ENCODE results near the gene TMEM11. TPM values are rescaled to one million over a fixed set of nuclear protein-coding genes. Genes with fewer than 3 reads are reported as not detected.
"Not testable (repeated sequence)": the region's sequence is repeated elsewhere in the genome, so short reads cannot be mapped to it uniquely, and the experiment has no call there.

Gene TMEM11
- total and polyA plus RNA-seq, 4 experiments from 2014 or later: 18.6 to 38.6 (median 28.7) TPM

DNA sequence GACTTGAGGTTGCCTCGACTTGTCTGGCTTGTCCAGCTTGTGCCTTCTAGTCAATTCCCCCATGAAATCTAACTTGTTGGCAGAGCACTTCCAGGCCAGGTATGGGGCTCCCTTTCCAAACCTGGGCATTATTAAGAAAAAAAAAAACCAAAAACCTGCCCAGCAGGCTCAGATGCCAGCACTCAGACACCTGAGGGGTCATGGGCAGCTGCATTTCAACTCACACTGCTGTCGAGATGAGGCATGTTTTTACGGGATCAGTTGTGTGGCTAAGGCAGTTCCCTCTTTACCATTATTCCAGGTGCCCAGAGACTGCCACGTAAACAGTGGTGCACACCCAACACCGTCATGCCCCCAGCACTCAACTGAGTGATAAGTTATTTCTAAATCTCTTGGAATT, 17.8 kb downstream of the TMEM11 start:
- H3K4me3 Mint-ChIP-seq: no peak overlapping the region
- H3K27ac ChIP-seq (ENCODE audit: low read depth, low read length): no peak overlapping the region
- H3K27ac Mint-ChIP-seq: peak overlapping the region in 1 of 7 donors; percentile 4
- H3K9me3 ChIP-seq (ENCODE audit: control insufficient read depth in 1 of 2, low read length in 2 of 2): no peaks in the 10 kb centered on the region
- H3K4me3 ChIP-seq (ENCODE audit: low read length in 2 of 2): no peak overlapping the region
- intact Hi-C loops (cut with micrococcal nuclease): no loop called here
- CTCF ChIA-PET (ENCODE audit: partially characterized antibody): interaction anchor here (0.8 kb wide), 1 partner anchor 17 kb away, joined by 3 read pairs; no protein-coding TSS in a partner anchor
- no peaks in the 10 kb centered on the region for H3K27me3 ChIP-seq (ENCODE audit: insufficient read depth, low read length)
- POLR2A ChIA-PET (ENCODE audit: partially characterized antibody): no interaction called here
- H3K4me1 ChIP-seq (ENCODE audit: insufficient read depth, low read length): peaks cover 3% of the 10 kb centered on the region
- DNase-seq: no peak
- H3K4me1 Mint-ChIP-seq: peaks cover 6 to 25% (median 13%) of the 10 kb centered on the region in 4 donors
- no peaks in the 10 kb centered on the region for H3K9me3 Mint-ChIP-seq
- peaks cover 16 to 53% of the 10 kb centered on the region in 2 donors for H3K36me3 Mint-ChIP-seq
- peaks cover 23% of the 10 kb centered on the region for H3K36me3 ChIP-seq (ENCODE audit: insufficient read depth, low read length)
- H3K27me3 Mint-ChIP-seq: no peaks in the 10 kb centered on the region

DNA sequence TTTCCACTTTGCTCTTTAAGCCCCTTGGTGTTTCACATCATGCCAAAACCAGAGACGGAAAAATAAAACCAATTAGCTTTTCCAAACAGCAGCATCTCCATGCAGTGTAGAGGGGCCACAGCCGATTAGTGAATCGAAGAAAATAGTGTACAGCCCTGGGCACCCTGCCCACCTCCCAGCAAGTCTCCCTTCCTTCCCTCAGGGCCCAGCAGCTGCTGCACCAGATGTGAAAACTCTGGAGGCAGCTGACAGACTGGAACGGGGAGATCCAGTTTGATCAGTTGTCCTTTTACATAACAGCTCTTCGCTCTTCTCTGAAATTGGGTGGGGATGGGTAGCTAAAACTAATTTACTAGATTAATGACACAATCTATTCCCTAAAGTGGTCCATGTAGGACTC, 19.3 kb downstream of the TMEM11 start:
- DNase-seq: no peak
- Histone ChIP-seq H3K9me3 (ENCODE audit: control insufficient read depth in 1 of 2, low read length in 2 of 2) (no peaks in the 10 kb centered on the region), H3K36me3 (ENCODE audit: insufficient read depth, low read length) (peaks cover 23% of the 10 kb centered on the region), H3K4me1 (ENCODE audit: insufficient read depth, low read length) (no peaks in the 10 kb centered on the region), H3K27ac (ENCODE audit: low read depth, low read length) (no peak overlapping the region), H3K27me3 (ENCODE audit: insufficient read depth, low read length) (no peaks in the 10 kb centered on the region), H3K4me3 (ENCODE audit: low read length in 2 of 2) (no peak overlapping the region)
- CTCF ChIA-PET (ENCODE audit: partially characterized antibody): interaction anchor here (0.9 kb wide), 1 partner anchor 9 kb away, joined by 3 read pairs; no protein-coding TSS in a partner anchor
- intact Hi-C loops (cut with micrococcal nuclease): no loop called here
- H3K4me1 Mint-ChIP-seq: peaks cover 3 to 13% (median 7%) of the 10 kb centered on the region in 4 donors
- peaks cover 18 to 56% of the 10 kb centered on the region in 2 donors for H3K36me3 Mint-ChIP-seq
- no peak overlapping the region for H3K4me3 Mint-ChIP-seq
- peak overlapping the region in 3 of 7 donors; percentile 4 to 25 (median 25) for H3K27ac Mint-ChIP-seq
- no peaks in the 10 kb centered on the region for H3K9me3 Mint-ChIP-seq
- POLR2A ChIA-PET (ENCODE audit: partially characterized antibody): interaction anchor here (0.6 to 1.1 kb wide), 2 partner anchors 12 to 82 kb away, joined by 3 read pairs; no protein-coding TSS in a partner anchor
- no peaks in the 10 kb centered on the region for H3K27me3 Mint-ChIP-seq

DNA sequence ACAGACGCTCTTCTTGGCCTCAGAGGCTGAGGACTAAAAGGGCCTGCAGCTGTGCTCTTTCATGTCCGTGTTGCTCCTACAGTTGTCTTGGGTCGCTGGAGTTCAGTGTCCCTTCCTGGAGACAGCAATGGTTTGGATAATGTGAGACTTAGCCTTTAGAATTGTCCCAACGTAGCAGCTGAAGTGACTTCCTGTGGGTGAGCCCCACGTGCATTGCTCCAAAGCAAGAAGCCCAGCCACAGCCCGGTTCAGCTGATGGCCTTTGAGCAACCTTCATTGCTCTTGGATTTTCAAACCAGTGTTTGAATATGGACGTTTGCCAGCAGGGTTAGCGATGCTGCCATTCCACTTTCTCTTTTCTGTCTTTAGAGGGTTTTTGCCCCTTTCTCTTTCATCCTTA, 19.7 kb downstream of the TMEM11 start:
- no peak overlapping the region for H3K4me3 Mint-ChIP-seq
- no peaks in the 10 kb centered on the region for H3K9me3 Mint-ChIP-seq
- POLR2A ChIA-PET (ENCODE audit: partially characterized antibody): no interaction called here
- H3K36me3 Mint-ChIP-seq: peaks cover 18 to 57% of the 10 kb centered on the region in 2 donors
- H3K27me3 ChIP-seq (ENCODE audit: insufficient read depth, low read length): no peaks in the 10 kb centered on the region
- CTCF ChIA-PET (ENCODE audit: partially characterized antibody): no interaction called here
- no peak overlapping the region for H3K4me3 ChIP-seq (ENCODE audit: low read length in 2 of 2)
- H3K36me3 ChIP-seq (ENCODE audit: insufficient read depth, low read length): peaks cover 23% of the 10 kb centered on the region
- peaks cover under 1 to 13% (median 6%) of the 10 kb centered on the region in 4 donors for H3K4me1 Mint-ChIP-seq
- no peaks in the 10 kb centered on the region for H3K9me3 ChIP-seq (ENCODE audit: control insufficient read depth in 1 of 2, low read length in 2 of 2)
- DNase-seq: no peak
- H3K4me1 ChIP-seq (ENCODE audit: insufficient read depth, low read length): no peaks in the 10 kb centered on the region
- intact Hi-C loops (cut with micrococcal nuclease): no loop called here
- H3K27ac Mint-ChIP-seq: peak overlapping the region in 6 of 7 donors; percentile 25 to 86 (median 38)
- no peaks in the 10 kb centered on the region for H3K27me3 Mint-ChIP-seq
- no peak overlapping the region for H3K27ac ChIP-seq (ENCODE audit: low read depth, low read length)

DNA sequence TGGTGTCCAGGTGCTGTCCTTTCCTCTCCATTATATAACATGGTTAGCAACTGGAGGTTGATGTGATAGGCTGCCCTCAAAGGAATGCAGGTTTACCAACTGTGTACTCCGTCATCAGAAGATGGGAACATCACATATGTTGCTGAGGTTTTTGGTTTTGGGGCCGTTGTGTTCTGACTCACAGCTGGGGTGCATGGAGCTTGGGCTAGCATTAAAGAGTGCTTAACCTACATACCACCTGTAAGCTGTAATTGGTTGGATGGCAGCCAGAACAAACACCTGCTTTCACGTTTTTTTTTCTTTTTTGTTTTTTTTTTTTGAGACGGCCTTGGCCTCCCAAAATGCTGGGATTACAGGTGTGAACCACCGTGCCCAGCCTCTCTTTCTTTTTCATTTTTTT, 20.9 kb downstream of the TMEM11 start:
- peaks cover 22% of the 10 kb centered on the region for H3K36me3 ChIP-seq (ENCODE audit: insufficient read depth, low read length)
- Mint-ChIP-seq H3K36me3 (peaks cover 14 to 52% of the 10 kb centered on the region in 2 donors), H3K4me1 (peaks cover 0 to 8% (median 4%) of the 10 kb centered on the region in 4 donors), H3K27ac (peak overlapping the region in 3 of 7 donors; percentile 50 to 74 (median 61)), H3K4me3 (no peak overlapping the region), H3K9me3 (no peaks in the 10 kb centered on the region), H3K27me3 (no peaks in the 10 kb centered on the region)
- no peak overlapping the region for H3K4me3 ChIP-seq (ENCODE audit: low read length in 2 of 2)
- H3K4me1 ChIP-seq (ENCODE audit: insufficient read depth, low read length): no peaks in the 10 kb centered on the region
- intact Hi-C loops (cut with micrococcal nuclease): no loop called here
- DNase-seq: no peak
- ChIA-PET POLR2A (ENCODE audit: partially characterized antibody) (interaction anchor here (0.6 kb wide), 1 partner anchor 21 kb away, joined by 3 read pairs; the partner anchor contains the start of gene TMEM11), CTCF (ENCODE audit: partially characterized antibody) (interaction anchor here (1.0 to 1.3 kb wide), 2 partner anchors 74 to 93 kb away, joined by 3 to 5 read pairs; no protein-coding TSS in a partner anchor)
- H3K9me3 ChIP-seq (ENCODE audit: control insufficient read depth in 1 of 2, low read length in 2 of 2): no peaks in the 10 kb centered on the region
- H3K27me3 ChIP-seq (ENCODE audit: insufficient read depth, low read length): no peaks in the 10 kb centered on the region
- no peak overlapping the region for H3K27ac ChIP-seq (ENCODE audit: low read depth, low read length)

DNA sequence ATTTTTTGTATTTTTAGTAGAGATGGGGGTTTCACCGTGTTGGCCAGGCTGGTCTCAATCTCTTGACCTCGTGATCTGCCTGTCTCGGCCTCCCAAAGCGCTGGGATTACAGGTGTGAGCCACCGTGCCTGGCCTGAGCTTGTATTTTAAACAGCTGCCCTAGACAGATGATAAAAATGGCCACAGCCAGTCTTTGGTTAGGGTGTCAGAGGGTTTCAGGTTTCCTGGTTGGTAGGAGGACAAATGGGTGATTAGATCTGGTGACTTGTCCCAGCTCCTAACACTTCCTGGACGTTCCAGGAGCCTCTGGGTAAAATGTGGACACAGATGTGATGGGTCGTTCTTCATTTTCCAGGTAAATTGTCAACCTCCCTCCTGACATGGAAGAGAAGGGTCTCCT, 21.5 kb downstream of the TMEM11 start:
- H3K27me3 Mint-ChIP-seq; H3K27ac ChIP-seq (ENCODE audit: low read depth, low read length); H3K9me3 ChIP-seq (ENCODE audit: control insufficient read depth in 1 of 2, low read length in 2 of 2); intact Hi-C loops (cut with micrococcal nuclease); H3K4me3 Mint-ChIP-seq; DNase-seq; H3K4me1 Mint-ChIP-seq; H3K9me3 Mint-ChIP-seq; H3K4me1 ChIP-seq (ENCODE audit: insufficient read depth, low read length); H3K27me3 ChIP-seq (ENCODE audit: insufficient read depth, low read length); H3K4me3 ChIP-seq (ENCODE audit: low read length in 2 of 2): not testable (repeated sequence)
- POLR2A ChIA-PET (ENCODE audit: partially characterized antibody): interaction anchor here (0.6 kb wide), 1 partner anchor 21 kb away, joined by 3 read pairs; the partner anchor contains the start of gene TMEM11
- CTCF ChIA-PET (ENCODE audit: partially characterized antibody): interaction anchor here (1.0 to 1.3 kb wide), 3 partner anchors 12 to 92 kb away, joined by 3 to 5 read pairs (median 4); no protein-coding TSS in a partner anchor
- Mint-ChIP-seq H3K27ac (peak overlapping the region in 5 of 7 donors; percentile 35 to 69 (median 50)), H3K36me3 (peaks cover 10 to 46% of the 10 kb centered on the region in 2 donors)
- H3K36me3 ChIP-seq (ENCODE audit: insufficient read depth, low read length): peaks cover 16% of the 10 kb centered on the region

DNA sequence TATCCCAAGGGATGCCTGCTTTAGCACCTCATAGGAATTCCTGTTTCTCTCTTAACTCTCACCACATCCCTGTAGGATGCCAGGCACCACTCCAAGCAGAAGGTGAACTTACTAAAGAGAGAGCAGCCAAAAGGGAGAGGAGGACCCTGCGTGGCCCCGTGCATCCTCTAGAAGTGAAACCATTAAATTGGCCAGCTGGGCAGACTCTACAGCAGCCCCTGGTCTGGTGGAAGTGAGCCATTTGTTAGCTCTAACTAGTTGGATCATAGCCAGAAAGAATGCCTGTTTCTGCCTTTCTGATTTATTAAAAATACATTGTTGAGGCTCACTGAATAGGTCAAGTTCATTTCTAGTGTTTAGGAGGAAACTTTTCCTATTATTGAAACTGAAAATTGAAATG, 22.3 kb downstream of the TMEM11 start:
- Mint-ChIP-seq H3K4me3 (no peak overlapping the region), H3K27ac (peak overlapping the region in 3 of 7 donors; percentile 3 to 65 (median 12)), H3K27me3 (no peaks in the 10 kb centered on the region), H3K4me1 (peaks cover 0 to 8% (median 4%) of the 10 kb centered on the region in 4 donors), H3K9me3 (no peaks in the 10 kb centered on the region), H3K36me3 (peaks cover 3 to 41% of the 10 kb centered on the region in 2 donors)
- Histone ChIP-seq H3K36me3 (ENCODE audit: insufficient read depth, low read length) (peaks cover 10% of the 10 kb centered on the region), H3K9me3 (ENCODE audit: control insufficient read depth in 1 of 2, low read length in 2 of 2) (no peaks in the 10 kb centered on the region), H3K27ac (ENCODE audit: low read depth, low read length) (no peak overlapping the region), H3K4me3 (ENCODE audit: low read length in 2 of 2) (no peak overlapping the region), H3K4me1 (ENCODE audit: insufficient read depth, low read length) (no peaks in the 10 kb centered on the region), H3K27me3 (ENCODE audit: insufficient read depth, low read length) (no peaks in the 10 kb centered on the region)
- ChIA-PET CTCF (ENCODE audit: partially characterized antibody) (interaction anchor here (1.1 to 1.9 kb wide), 3 partner anchors 12 to 321 kb away, joined by 3 to 5 read pairs (median 4); no protein-coding TSS in a partner anchor), POLR2A (ENCODE audit: partially characterized antibody) (no interaction called here)
- intact Hi-C loops (cut with micrococcal nuclease): no loop called here
- DNase-seq: no peak

DNA sequence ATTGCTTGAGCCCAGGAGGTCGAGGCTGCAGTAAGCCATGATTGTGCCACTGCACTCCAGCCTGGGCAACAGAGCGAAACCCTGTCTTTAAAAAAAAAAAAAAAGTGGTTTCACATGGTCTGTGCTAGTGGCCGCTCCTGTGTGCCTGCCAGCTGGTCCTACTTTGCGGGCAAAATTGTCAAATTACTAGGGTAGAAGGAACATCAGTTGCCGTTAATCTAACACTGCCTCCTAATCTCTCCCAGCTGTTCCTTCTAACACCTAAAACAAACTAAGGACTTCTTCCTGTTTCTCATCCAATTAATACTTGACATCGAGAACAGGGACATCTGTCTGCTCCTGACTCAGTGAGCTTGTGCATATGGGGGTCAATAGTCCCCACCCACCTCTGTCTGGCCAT, 23.9 kb downstream of the TMEM11 start:
- Mint-ChIP-seq H3K4me1 (peaks cover 0 to 8% (median 4%) of the 10 kb centered on the region in 4 donors), H3K27me3 (no peaks in the 10 kb centered on the region), H3K36me3 (peaks cover 12 to 41% of the 10 kb centered on the region in 2 donors), H3K4me3 (no peak overlapping the region), H3K9me3 (no peaks in the 10 kb centered on the region), H3K27ac (peak overlapping the region in 1 of 7 donors; percentile 73)
- peaks cover 21% of the 10 kb centered on the region for H3K36me3 ChIP-seq (ENCODE audit: insufficient read depth, low read length)
- ChIA-PET POLR2A (ENCODE audit: partially characterized antibody) (interaction anchor here (0.7 kb wide), 1 partner anchor 71 kb away, joined by 4 read pairs; no protein-coding TSS in a partner anchor), CTCF (ENCODE audit: partially characterized antibody) (interaction anchor here (0.5 to 1.9 kb wide), 4 partner anchors 13 to 323 kb away, joined by 3 to 5 read pairs (median 4); no protein-coding TSS in a partner anchor)
- H3K27ac ChIP-seq (ENCODE audit: low read depth, low read length): no peak overlapping the region
- intact Hi-C loops (cut with micrococcal nuclease): no loop called here
- no peak overlapping the region for H3K4me3 ChIP-seq (ENCODE audit: low read length in 2 of 2)
- no peak for DNase-seq
- H3K4me1 ChIP-seq (ENCODE audit: insufficient read depth, low read length): no peaks in the 10 kb centered on the region
- H3K9me3 ChIP-seq (ENCODE audit: control insufficient read depth in 1 of 2, low read length in 2 of 2): no peaks in the 10 kb centered on the region
- H3K27me3 ChIP-seq (ENCODE audit: insufficient read depth, low read length): no peaks in the 10 kb centered on the region
